Measurements from ENCODE around the gene NAPSA. TPM values are rescaled to one million over a fixed set of nuclear protein-coding genes. Genes with fewer than 3 reads are reported as not detected.
"Not testable (repeated sequence)": the region's sequence is repeated elsewhere in the genome, so short reads cannot be mapped to it uniquely, and the experiment has no call there.

Gene NAPSA
- polyA plus RNA-seq, 1 donor, result 2.8 TPM

DNA sequence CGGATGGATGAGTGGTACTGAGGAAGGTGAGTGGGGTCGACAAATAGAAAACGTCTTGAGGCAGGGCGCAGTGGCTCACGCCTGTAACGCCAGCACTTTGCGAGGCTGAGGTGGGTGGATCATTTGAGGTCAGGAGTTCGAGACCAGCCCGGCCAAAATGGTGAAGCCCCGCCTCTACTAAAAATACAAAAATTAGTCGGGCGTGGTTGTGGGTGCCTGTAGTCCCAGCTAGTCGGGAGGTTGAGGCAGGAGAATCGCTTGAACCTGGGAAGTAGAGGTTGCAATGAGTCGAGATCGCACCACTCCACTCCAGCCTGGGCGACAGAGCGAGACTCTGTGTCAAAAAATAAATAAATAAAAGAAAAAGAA, 35.5 kb downstream of the NAPSA start:
- peaks cover 76% of the 10 kb centered on the region for H3K27me3 ChIP-seq (ENCODE audit: control insufficient read depth, insufficient read depth, low read length)
- WGBS (ENCODE audit: insufficient coverage, low lambda C conversion rate), result 24% methylated on average over 4 of the region's 18 CpGs
- peaks cover 36% of the 10 kb centered on the region for H3K4me1 ChIP-seq (ENCODE audit: control insufficient read depth, insufficient read depth, low read length)
- peak overlapping the region; percentile 25 for H3K4me3 ChIP-seq (ENCODE audit: low read length)
- not testable (repeated sequence) for H3K36me3 ChIP-seq (ENCODE audit: control insufficient read depth, insufficient read depth, low read length); DNase-seq
- H3K9me3 ChIP-seq (ENCODE audit: control insufficient read depth, low read depth, low read length), result peaks cover 14% of the 10 kb centered on the region
- H3K27ac ChIP-seq (ENCODE audit: low read length), result peak overlapping the region; percentile 44

DNA sequence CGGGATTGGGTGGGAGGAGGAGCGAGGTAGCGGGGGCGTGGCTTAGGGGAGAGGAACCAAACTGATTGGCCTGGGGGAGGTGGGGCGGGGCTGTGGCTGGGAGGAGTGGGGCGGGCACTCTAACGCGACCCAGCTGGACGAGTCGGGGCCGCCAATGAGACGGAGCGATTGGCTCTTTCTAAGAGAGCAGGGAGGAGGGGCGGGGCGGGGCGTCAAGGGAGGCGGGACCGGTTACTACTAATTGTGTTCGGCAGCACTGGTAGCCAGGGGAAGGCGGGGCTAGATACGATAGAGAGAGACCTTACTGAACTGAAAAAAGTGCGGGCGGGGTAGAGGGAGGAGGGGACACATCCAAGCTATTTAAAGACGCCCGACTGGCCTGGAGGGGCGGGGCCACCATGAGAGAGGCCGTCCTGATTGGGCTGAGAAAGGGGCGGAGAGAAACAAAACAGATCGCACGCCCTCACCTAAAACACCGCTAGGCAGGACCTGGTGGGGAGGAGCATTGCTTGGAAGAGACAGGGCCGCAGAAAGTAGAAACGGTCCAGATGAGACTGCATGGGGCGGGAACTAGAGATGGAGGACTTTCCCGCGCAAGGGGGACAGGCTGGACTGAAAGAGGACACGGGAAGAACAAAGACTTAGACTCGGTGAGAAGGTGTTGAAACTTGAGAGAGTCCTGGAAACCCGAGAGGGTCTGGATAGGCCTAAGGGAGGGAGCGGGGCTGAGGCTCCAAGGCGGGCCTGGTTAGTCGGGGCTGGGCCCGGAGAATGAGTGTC, 36.1 kb downstream of the NAPSA start, which contains the start of gene KCNC3:
Gene KCNC3 (minus strand): TSS at position 232 of the 780 bp plus-strand sequence. CDS start 295 bp downstream, outside the sequence.
- peak; percentile 97 to 98 for DNase-seq
- Histone ChIP-seq H3K9me3 (ENCODE audit: control insufficient read depth, low read depth, low read length) (peaks cover 14% of the 10 kb centered on the region), H3K4me1 (ENCODE audit: control insufficient read depth, insufficient read depth, low read length) (peaks cover 36% of the 10 kb centered on the region), H3K27ac (ENCODE audit: low read length) (peak within 1 kb of the TSS; percentile 44), H3K27me3 (ENCODE audit: control insufficient read depth, insufficient read depth, low read length) (peaks cover 74% of the 10 kb centered on the region), H3K4me3 (ENCODE audit: low read length) (peak within 1 kb of the TSS; percentile 25), H3K36me3 (ENCODE audit: control insufficient read depth, insufficient read depth, low read length) (no peaks in the 10 kb centered on the region)
- WGBS (ENCODE audit: insufficient coverage, low lambda C conversion rate), result 20% methylated on average over 1 of the region's 43 CpGs

DNA sequence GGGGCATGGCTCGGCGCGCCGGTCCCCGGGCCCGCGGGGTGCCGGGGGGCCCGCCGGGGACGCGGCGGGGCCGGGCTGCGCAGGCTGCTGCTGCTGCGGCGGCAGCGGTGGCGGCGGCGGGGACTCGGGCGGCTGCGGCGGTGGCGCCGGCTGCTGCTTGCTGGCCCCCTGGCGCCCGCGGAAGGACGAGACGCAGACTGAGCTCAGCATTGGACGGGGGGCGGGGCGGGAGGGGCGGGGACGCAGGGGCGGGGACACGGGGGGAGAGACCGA, 36.6 kb downstream of the NAPSA start:
- H3K36me3 ChIP-seq (ENCODE audit: control insufficient read depth, insufficient read depth, low read length), result no peaks in the 10 kb centered on the region
- H3K27ac ChIP-seq (ENCODE audit: low read length), result no peak overlapping the region
- peaks cover 14% of the 10 kb centered on the region for H3K9me3 ChIP-seq (ENCODE audit: control insufficient read depth, low read depth, low read length)
- H3K4me1 ChIP-seq (ENCODE audit: control insufficient read depth, insufficient read depth, low read length), result peaks cover 31% of the 10 kb centered on the region
- H3K4me3 ChIP-seq (ENCODE audit: low read length), result no peak overlapping the region
- H3K27me3 ChIP-seq (ENCODE audit: control insufficient read depth, insufficient read depth, low read length), result peaks cover 70% of the 10 kb centered on the region
- no CpG with 5 or more reads among the region's 40 CpGs for WGBS (ENCODE audit: insufficient coverage, low lambda C conversion rate)
- no peak for DNase-seq

DNA sequence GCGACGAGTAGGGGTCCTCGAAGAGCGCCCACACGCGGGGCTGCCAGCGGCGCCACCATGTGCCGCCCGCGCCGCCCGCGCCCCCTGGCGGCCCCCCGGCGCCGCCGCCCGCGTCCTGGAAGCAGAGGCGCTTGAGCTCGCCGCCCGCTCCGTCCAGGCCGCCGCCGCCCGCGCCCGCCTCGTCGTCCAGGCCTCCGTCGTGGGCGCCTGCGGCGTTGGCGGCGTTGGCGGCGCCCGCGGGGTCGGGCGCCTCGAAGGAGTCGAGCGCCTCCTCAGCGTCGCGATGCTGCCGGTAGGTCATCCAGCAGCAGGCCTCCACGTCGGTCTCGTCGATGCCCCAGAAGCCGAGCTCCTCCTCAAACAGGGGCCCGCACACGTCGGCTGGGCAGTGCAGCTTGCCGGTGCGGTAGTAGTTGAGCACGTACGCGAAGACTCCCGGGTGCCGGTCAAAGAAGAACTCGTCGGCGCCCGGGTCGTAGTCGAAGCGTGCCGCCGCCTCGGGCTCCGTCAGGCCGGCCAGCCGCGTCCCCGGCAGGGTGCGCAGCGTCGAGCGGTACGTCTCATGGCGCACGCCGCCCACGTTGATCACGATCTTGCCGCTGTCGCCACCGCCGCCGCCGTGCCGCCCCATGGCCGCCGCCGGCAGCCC, 37.1 kb downstream of the NAPSA start:
- peaks cover 68% of the 10 kb centered on the region for H3K27me3 ChIP-seq (ENCODE audit: control insufficient read depth, insufficient read depth, low read length)
- H3K4me1 ChIP-seq (ENCODE audit: control insufficient read depth, insufficient read depth, low read length), result peaks cover 30% of the 10 kb centered on the region
- H3K4me3 ChIP-seq (ENCODE audit: low read length), result no peak overlapping the region

DNA sequence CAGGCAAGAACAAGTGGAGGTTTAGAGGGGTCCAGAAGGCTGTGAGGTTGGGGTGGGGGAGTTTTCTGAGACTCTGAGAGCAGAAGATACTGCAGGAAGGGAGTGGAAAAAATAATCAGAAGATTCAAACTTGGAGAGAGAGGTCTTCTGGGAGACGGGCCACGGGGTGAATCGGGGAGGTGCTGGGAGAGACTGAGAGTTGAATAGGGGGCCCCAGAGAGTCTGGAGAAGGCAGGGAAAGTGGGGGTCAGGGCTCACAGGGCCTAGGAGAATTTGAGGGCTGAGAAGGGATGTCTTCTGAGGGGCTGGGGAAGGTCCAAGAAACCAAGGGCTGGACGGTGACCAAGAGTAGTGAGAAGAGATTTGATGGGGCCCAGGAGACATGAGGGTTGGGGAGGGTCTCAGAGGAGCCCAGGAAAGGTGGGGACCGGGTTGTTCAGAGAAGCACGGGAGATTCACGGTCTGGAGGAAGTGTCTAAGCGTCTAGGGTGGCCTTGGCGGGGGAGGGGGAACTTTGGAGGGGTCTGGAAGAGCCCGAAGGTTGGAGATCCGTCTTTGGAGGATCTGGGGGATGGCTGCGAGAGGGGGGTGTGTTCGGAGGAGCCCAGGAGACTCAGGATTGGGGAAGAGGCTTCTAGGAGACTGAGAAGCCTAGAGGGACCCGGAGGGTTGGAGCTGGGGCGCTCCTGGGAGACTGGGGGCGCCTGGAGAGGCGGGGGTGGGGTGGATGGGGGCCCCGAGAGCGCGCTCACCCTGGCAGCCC, 37.8 kb downstream of the NAPSA start:
- H3K9me3 ChIP-seq (ENCODE audit: control insufficient read depth, low read depth, low read length), result peaks cover 10% of the 10 kb centered on the region
- peaks cover 23% of the 10 kb centered on the region for H3K4me1 ChIP-seq (ENCODE audit: control insufficient read depth, insufficient read depth, low read length)
- H3K27ac ChIP-seq (ENCODE audit: low read length), result no peak overlapping the region
- peaks cover 61% of the 10 kb centered on the region for H3K27me3 ChIP-seq (ENCODE audit: control insufficient read depth, insufficient read depth, low read length)
- DNase-seq, result no peak
- no peak overlapping the region for H3K4me3 ChIP-seq (ENCODE audit: low read length)
- 13% methylated on average over 3 of the region's 20 CpGs for WGBS (ENCODE audit: insufficient coverage, low lambda C conversion rate)
- H3K36me3 ChIP-seq (ENCODE audit: control insufficient read depth, insufficient read depth, low read length), result no peaks in the 10 kb centered on the region

More for the DNA sequence above, 37.1 kb downstream of the NAPSA start:
- no peak overlapping the region for H3K27ac ChIP-seq (ENCODE audit: low read length)
- DNase-seq, result peak in 1 of 2 donors; percentile 35
- H3K9me3 ChIP-seq (ENCODE audit: control insufficient read depth, low read depth, low read length), result peaks cover 14% of the 10 kb centered on the region
- H3K36me3 ChIP-seq (ENCODE audit: control insufficient read depth, insufficient read depth, low read length), result no peaks in the 10 kb centered on the region
- no CpG with 5 or more reads among the region's 104 CpGs for WGBS (ENCODE audit: insufficient coverage, low lambda C conversion rate)

DNA sequence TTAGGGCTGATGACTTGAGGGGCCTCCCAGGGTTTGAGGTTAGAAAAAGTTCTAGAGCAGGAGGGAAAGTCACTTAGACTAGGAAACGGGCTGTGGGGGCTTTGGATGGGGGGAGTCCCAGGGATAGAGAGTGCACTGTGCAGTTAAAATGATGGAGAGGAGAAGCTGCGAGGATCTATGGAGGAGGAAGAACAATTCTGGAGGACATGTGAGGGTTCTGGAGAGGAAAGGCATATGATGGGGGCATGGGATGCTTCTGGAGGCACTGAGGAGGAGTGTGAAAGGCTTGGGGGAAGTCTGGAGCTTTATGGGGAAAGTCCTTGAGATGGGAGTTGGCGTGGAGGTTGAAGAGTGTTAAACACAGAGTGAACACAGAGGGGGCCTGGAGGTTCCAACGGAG, 38.4 kb downstream of the NAPSA start:
- DNase-seq, result no peak
- Histone ChIP-seq H3K27me3 (ENCODE audit: control insufficient read depth, insufficient read depth, low read length) (peaks cover 55% of the 10 kb centered on the region), H3K4me3 (ENCODE audit: low read length) (no peak overlapping the region), H3K9me3 (ENCODE audit: control insufficient read depth, low read depth, low read length) (peaks cover 10% of the 10 kb centered on the region), H3K27ac (ENCODE audit: low read length) (no peak overlapping the region), H3K36me3 (ENCODE audit: control insufficient read depth, insufficient read depth, low read length) (no peaks in the 10 kb centered on the region), H3K4me1 (ENCODE audit: control insufficient read depth, insufficient read depth, low read length) (peaks cover 23% of the 10 kb centered on the region)
- no CpG with 5 or more reads among the region's 4 CpGs for WGBS (ENCODE audit: insufficient coverage, low lambda C conversion rate)

DNA sequence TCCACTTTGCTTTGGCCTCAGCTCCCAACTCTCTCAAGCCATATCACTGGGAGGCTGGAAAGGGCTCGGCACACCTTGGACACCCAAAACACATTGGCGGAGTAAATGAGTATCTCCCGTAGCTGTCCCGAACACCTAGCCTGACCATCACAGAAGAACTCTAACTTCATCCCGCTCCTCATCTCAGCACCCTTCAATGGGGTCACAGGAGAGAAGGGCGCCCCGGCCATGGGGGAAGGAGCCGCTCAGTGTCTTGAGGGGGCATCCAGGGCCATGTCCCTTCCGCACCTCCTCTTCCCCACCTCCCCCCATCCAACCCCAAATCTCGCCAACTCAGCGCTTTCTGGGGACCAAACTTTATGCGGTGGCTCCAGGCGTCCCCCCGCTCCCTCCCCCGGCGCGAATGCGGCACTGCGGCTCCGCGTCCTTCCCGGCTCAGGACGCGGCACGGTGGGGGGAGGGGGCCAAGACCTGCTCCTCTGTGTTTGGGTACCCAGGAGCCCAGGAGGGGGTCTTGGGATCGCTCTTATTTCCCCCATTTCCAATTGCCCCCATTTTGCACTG, 39.3 kb downstream of the NAPSA start:
- WGBS (ENCODE audit: insufficient coverage, low lambda C conversion rate), result no CpG with 5 or more reads among the region's 26 CpGs
- H3K27ac ChIP-seq (ENCODE audit: low read length), result no peak overlapping the region
- peaks cover 10% of the 10 kb centered on the region for H3K9me3 ChIP-seq (ENCODE audit: control insufficient read depth, low read depth, low read length)
- DNase-seq, result no peak
- peaks cover 47% of the 10 kb centered on the region for H3K27me3 ChIP-seq (ENCODE audit: control insufficient read depth, insufficient read depth, low read length)
- H3K4me3 ChIP-seq (ENCODE audit: low read length), result no peak overlapping the region
- no peaks in the 10 kb centered on the region for H3K36me3 ChIP-seq (ENCODE audit: control insufficient read depth, insufficient read depth, low read length)
- H3K4me1 ChIP-seq (ENCODE audit: control insufficient read depth, insufficient read depth, low read length), result peaks cover 18% of the 10 kb centered on the region

DNA sequence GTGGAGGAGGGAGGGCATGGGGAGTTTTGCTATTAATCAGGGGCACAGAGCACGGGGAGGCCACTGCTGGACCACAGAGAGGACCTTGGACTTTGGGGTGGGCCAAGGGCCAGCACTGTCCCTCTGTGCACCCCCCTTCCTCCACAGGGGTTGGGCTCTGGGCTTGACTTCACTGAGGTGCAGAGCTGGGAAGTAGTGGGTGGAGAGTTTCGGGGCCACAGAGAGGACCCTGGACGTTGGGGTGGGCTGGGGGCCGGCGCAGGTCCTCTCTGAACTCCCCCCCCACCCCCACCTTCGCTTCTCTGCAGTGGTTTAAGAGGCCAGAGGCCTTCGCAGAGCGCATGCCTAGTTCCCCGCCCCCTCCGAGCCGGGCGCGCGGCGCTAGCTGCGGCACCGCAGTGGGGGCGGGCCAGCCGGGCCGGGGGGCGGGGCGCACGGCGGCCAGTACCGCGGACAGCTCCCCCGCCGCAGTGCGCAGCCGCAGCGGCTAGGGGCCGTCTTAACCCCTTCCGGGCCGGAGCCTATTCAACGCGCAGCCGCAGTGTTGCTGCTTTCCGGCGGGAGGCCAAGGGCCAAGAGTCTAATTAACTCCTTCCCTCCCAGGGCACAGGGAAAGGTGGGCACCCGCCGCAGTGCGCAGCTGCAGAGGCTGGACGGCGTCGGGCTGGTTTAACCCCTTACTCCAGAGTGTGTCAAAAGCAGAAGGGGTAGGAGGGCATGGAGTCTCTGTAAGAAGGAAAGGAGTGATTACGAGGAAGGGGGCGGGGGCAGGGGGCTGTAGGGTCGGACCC, 39.9 kb downstream of the NAPSA start:
- H3K27ac ChIP-seq (ENCODE audit: low read length), result no peak overlapping the region
- H3K27me3 ChIP-seq (ENCODE audit: control insufficient read depth, insufficient read depth, low read length), result peaks cover 42% of the 10 kb centered on the region
- DNase-seq, result peak; percentile 50 to 72
- H3K36me3 ChIP-seq (ENCODE audit: control insufficient read depth, insufficient read depth, low read length), result no peaks in the 10 kb centered on the region
- H3K4me3 ChIP-seq (ENCODE audit: low read length), result no peak overlapping the region
- WGBS (ENCODE audit: insufficient coverage, low lambda C conversion rate), result no CpG with 5 or more reads among the region's 48 CpGs
- peaks cover 10% of the 10 kb centered on the region for H3K9me3 ChIP-seq (ENCODE audit: control insufficient read depth, low read depth, low read length)
- H3K4me1 ChIP-seq (ENCODE audit: control insufficient read depth, insufficient read depth, low read length), result peaks cover 15% of the 10 kb centered on the region

DNA sequence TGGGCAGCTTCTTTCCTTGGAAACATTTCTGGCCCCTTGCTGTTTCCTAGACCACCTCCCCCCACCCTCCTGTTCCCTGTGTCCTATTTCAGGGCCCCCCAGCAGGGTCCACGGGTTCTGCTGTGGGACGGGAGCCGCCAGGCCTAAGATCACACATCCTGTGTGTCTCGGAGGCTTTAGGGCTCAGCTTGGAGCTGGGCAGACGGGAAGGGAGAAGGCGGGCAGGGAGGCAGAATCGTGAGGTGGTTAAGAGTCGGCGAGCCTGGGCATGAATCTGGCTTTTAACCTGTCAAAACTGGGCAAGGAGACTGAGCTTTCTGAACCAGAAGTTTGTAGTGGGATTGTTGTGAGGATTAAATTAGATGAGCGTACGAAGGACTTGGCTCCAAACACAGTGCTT, 41.1 kb downstream of the NAPSA start:
- H3K36me3 ChIP-seq (ENCODE audit: control insufficient read depth, insufficient read depth, low read length), result no peaks in the 10 kb centered on the region
- DNase-seq, result no peak
- no peak overlapping the region for H3K4me3 ChIP-seq (ENCODE audit: low read length)
- H3K4me1 ChIP-seq (ENCODE audit: control insufficient read depth, insufficient read depth, low read length), result peaks cover 10% of the 10 kb centered on the region
- peaks cover 30% of the 10 kb centered on the region for H3K27me3 ChIP-seq (ENCODE audit: control insufficient read depth, insufficient read depth, low read length)
- H3K9me3 ChIP-seq (ENCODE audit: control insufficient read depth, low read depth, low read length), result peaks cover 6% of the 10 kb centered on the region
- H3K27ac ChIP-seq (ENCODE audit: low read length), result no peak overlapping the region
- 96% methylated on average over 3 of the region's 11 CpGs for WGBS (ENCODE audit: insufficient coverage, low lambda C conversion rate)

DNA sequence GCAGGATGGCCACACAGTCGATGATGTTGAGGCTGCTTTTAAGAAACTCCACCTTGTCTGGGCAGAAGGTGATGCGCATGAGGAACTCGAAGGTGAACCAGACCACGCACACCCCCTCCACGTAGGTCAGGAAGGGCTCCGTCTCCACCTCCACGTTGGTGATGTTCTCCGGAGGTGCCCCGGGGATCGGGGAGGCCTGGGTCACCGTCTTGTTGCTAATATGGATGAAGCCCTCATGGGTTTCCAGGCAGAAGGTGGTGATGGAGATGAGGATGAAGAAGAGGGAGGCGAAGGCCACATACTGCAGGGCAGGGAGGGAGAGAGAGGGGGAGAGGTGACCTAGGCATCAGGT, 41.7 kb downstream of the NAPSA start:
- peaks cover 9% of the 10 kb centered on the region for H3K4me1 ChIP-seq (ENCODE audit: control insufficient read depth, insufficient read depth, low read length)
- no peak overlapping the region for H3K27ac ChIP-seq (ENCODE audit: low read length)
- DNase-seq, result no peak
- no CpG with 5 or more reads among the region's 12 CpGs for WGBS (ENCODE audit: insufficient coverage, low lambda C conversion rate)
- H3K4me3 ChIP-seq (ENCODE audit: low read length), result no peak overlapping the region
- H3K27me3 ChIP-seq (ENCODE audit: control insufficient read depth, insufficient read depth, low read length), result peaks cover 27% of the 10 kb centered on the region
- peaks cover 6% of the 10 kb centered on the region for H3K9me3 ChIP-seq (ENCODE audit: control insufficient read depth, low read depth, low read length)
- no peaks in the 10 kb centered on the region for H3K36me3 ChIP-seq (ENCODE audit: control insufficient read depth, insufficient read depth, low read length)

All from large intestine (tissue), 3 donors.